Parathyroid adenoma (tissue), 2 donors: ENCODE measurements around the gene KCNQ1.
A peak's percentile ranks its signal among the peaks of the same experiment; 100 is the strongest.

Experiments
- H2AFZ ChIP-seq: fragments of 300-600 bp; sonication (generic); one replicate; pipeline ENCODE4 v1.7.0; 2017; ENCODE audit warnings: antibody characterized with exemption, mild to moderate bottlenecking
- H3K27ac ChIP-seq: fragments of 300-600 bp; sonication (generic); one replicate; pipeline ENCODE4 v1.7.0; 2017
- H3K27me3 ChIP-seq: fragments of 300-600 bp; sonication (generic); one replicate; pipeline ENCODE4 v1.7.0; 2017; ENCODE audit warnings: low read length; ENCODE audit not compliant: control insufficient read depth, insufficient read depth
- H3K36me3 ChIP-seq: fragments of 300-600 bp; sonication (generic); one replicate; pipeline ENCODE4 v1.7.0; 2017; ENCODE audit warnings: low read length; ENCODE audit not compliant: control insufficient read depth, insufficient read depth
- H3K4me1 ChIP-seq: fragments of 300-600 bp; sonication (generic); one replicate; pipeline ENCODE4 v1.7.0; 2017; ENCODE audit warnings: control low read depth
- H3K4me2 ChIP-seq: fragments of 300-600 bp; sonication (generic); one replicate; pipeline ENCODE4 v1.7.0; 2017; ENCODE audit warnings: low read length
- H3K4me3 ChIP-seq: fragments of 300-600 bp; sonication (generic); one replicate; pipeline ENCODE4 v1.7.0; 2017; ENCODE audit warnings: low read depth, low read length
- H3K79me2 ChIP-seq: fragments of 300-600 bp; sonication (generic); one replicate; pipeline ENCODE4 v1.7.0; 2017; ENCODE audit warnings: control low read depth
- H3K9ac ChIP-seq: fragments of 300-600 bp; sonication (generic); one replicate; pipeline ENCODE4 v1.7.0; 2017; ENCODE audit warnings: mild to moderate bottlenecking
- H3K9me3 ChIP-seq: fragments of 300-600 bp; sonication (generic); one replicate; pipeline ENCODE4 v1.7.0; 2017; ENCODE audit warnings: low read length; ENCODE audit not compliant: control insufficient read depth
- TF ChIP-seq, protein P1 (sequence below): fragments of 300-600 bp; sonication (generic); IDR thresholded peaks from one replicate; pipeline ENCODE4 v1.7.0; 2017; ENCODE audit warnings: antibody characterized with exemption, mild to moderate bottlenecking
- donor health status: primary hyperparathyroidism.

The KCNQ1 gene

DNA sequence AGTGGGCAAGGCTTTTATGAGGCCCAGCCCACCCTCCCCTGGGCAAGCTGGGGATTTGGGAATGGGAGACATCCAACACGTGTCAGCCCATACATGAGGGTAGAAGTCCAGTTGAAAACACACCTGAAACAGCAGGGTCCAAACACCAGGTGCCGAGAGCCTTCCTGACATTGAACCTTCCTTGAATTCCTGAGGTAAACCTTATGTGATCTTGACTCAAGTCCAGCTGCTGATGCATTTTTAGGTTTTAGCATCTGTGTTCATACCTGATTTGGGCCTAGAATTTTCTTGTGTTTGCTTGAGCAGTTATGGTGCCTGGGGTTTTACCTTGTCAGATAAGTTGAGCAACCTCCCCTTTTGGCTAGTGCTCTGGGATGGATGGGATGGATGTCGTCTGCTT, 374.5 kb downstream of the KCNQ1 start:
- no peak overlapping the region for H3K4me2 ChIP-seq
- H3K9ac ChIP-seq: no peak overlapping the region
- H3K4me3 ChIP-seq: no peak overlapping the region
- H2AFZ ChIP-seq: no peak overlapping the region
- H3K9me3 ChIP-seq: no peaks in the 10 kb centered on the region
- H3K27ac ChIP-seq: no peak overlapping the region
- TF ChIP-seq, protein P1, sequence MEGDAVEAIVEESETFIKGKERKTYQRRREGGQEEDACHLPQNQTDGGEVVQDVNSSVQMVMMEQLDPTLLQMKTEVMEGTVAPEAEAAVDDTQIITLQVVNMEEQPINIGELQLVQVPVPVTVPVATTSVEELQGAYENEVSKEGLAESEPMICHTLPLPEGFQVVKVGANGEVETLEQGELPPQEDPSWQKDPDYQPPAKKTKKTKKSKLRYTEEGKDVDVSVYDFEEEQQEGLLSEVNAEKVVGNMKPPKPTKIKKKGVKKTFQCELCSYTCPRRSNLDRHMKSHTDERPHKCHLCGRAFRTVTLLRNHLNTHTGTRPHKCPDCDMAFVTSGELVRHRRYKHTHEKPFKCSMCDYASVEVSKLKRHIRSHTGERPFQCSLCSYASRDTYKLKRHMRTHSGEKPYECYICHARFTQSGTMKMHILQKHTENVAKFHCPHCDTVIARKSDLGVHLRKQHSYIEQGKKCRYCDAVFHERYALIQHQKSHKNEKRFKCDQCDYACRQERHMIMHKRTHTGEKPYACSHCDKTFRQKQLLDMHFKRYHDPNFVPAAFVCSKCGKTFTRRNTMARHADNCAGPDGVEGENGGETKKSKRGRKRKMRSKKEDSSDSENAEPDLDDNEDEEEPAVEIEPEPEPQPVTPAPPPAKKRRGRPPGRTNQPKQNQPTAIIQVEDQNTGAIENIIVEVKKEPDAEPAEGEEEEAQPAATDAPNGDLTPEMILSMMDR: no peak
- no peaks in the 10 kb centered on the region for H3K79me2 ChIP-seq
- H3K4me1 ChIP-seq: no peaks in the 10 kb centered on the region
- no peaks in the 10 kb centered on the region for H3K27me3 ChIP-seq
- no peaks in the 10 kb centered on the region for H3K36me3 ChIP-seq

DNA sequence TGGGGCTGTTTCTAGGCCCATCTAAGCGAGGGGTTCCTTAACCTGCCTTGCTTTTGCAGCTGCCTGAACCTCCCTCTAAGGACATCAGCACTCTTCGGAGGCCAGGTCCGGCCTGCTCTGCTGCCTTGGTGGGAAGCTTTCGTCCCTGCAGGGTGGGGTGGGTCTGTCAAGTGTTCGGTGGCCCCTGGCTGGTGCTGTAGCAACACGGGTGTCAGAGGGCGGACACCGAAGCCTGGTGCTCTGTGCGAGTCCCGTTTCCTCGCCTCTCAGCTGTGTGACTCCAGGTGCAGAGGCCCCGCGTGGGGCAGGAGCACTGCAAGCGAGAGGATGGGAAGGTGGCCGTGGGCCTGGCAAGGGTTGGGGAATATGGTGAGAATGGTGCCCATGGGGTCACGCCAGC, 376.2 kb downstream of the KCNQ1 start:
- H3K79me2 ChIP-seq: no peaks in the 10 kb centered on the region
- H3K4me2 ChIP-seq: no peak overlapping the region
- no peaks in the 10 kb centered on the region for H3K27me3 ChIP-seq
- H2AFZ ChIP-seq: no peak overlapping the region
- TF ChIP-seq, protein P1: no peak
- no peaks in the 10 kb centered on the region for H3K9me3 ChIP-seq
- H3K36me3 ChIP-seq: no peaks in the 10 kb centered on the region
- H3K27ac ChIP-seq: no peak overlapping the region
- H3K4me1 ChIP-seq: no peaks in the 10 kb centered on the region
- H3K9ac ChIP-seq: no peak overlapping the region
- H3K4me3 ChIP-seq: no peak overlapping the region

DNA sequence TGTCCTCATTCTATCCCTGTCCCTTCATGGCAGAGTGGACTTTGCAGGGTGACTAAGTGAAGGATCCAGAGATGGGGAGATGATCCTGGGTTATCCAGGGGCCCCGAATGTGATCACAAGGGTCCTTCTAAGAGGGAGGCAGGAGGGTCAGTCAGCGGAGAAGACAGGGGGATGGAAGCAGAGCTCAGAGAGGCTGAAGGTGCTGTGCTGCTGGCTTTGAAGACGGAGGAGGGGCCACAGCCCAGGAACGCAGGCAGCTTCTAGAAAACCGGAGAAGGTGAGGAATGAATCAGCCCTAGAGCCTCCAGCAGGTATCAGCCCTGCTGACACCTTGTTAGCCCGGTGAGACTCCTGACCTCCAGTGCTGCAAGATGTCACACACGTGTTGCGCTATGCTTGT, 377.1 kb downstream of the KCNQ1 start:
- Histone ChIP-seq H3K4me3 (no peak overlapping the region), H2AFZ (no peak overlapping the region), H3K9ac (no peak overlapping the region), H3K36me3 (no peaks in the 10 kb centered on the region), H3K79me2 (no peaks in the 10 kb centered on the region), H3K27ac (no peak overlapping the region), H3K4me1 (no peaks in the 10 kb centered on the region), H3K4me2 (no peak overlapping the region), H3K27me3 (no peaks in the 10 kb centered on the region), H3K9me3 (no peaks in the 10 kb centered on the region)
- TF ChIP-seq, protein P1: no peak

DNA sequence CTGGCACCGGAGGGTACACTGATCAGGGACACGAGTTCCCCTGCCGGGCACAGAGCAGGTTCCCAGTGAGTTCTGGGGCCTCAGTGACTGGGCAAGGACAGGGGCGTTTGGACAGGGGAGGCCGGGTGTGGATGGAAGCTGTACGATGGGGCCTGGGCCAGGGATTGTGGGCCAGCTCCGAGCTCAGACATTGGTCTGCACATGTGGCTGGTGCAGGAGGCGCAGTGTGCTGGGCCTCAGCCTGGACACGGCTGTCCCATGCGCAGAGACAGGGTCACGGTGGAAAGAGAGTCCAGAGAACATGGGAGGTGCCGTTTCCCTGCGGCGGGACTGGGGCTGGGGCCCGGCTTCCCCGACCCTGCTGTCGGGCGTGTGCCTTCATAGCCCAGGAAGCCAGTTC, 380.0 kb downstream of the KCNQ1 start:
- H3K27me3 ChIP-seq: no peaks in the 10 kb centered on the region
- H3K4me2 ChIP-seq: no peak overlapping the region
- TF ChIP-seq, protein P1: no peak
- no peak overlapping the region for H3K4me3 ChIP-seq
- no peak overlapping the region for H2AFZ ChIP-seq
- no peaks in the 10 kb centered on the region for H3K79me2 ChIP-seq
- no peaks in the 10 kb centered on the region for H3K36me3 ChIP-seq
- H3K9ac ChIP-seq: no peak overlapping the region
- H3K9me3 ChIP-seq: no peaks in the 10 kb centered on the region
- H3K4me1 ChIP-seq: no peaks in the 10 kb centered on the region
- no peak overlapping the region for H3K27ac ChIP-seq

DNA sequence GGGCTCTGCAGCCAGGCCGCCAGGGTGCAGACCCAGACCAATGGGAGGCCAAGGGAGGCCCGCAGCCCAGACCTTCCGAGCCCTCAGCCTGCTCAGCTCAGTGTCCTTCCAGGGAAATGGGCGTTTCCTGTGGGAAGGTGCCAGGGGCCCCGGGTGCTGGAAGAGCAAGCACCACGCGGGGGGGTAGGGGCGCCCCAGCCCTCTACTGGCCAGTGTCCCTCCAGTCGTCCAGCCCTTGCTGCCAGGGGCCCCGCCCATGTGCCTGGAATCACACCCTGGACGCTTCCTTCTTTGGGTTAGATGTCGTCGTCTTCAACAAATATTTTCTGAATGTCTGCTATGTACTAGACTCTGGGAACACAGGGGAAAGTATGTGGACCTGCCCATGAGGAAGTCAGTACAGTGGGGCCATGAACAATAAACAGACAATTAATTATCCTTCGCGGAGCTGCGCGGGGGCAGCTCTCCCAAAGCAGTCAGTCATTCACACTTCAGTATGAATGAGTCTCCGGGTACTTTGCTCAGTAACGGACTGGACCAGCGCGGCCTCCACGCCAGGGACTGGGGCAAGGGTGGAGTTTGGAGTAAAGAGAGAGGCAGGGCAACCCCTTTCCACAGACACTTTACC, 380.6 kb downstream of the KCNQ1 start:
- Histone ChIP-seq H3K27me3 (no peaks in the 10 kb centered on the region), H3K79me2 (no peaks in the 10 kb centered on the region), H3K4me3 (no peak overlapping the region), H3K4me1 (no peaks in the 10 kb centered on the region), H3K27ac (peak overlapping the region; percentile 36), H3K9me3 (no peaks in the 10 kb centered on the region), H2AFZ (no peak overlapping the region), H3K36me3 (no peaks in the 10 kb centered on the region), H3K4me2 (no peak overlapping the region), H3K9ac (no peak overlapping the region)
- TF ChIP-seq, protein P1: no peak
